ENCODE data around the gene LSM4. TPM values are rescaled to one million over a fixed set of nuclear protein-coding genes. Genes with fewer than 3 reads are reported as not detected.
A peak's percentile ranks its signal among the peaks of the same experiment; 100 is the strongest.

The LSM4 gene
- total RNA-seq, 6 donors from 2014 or later, result 39.8 to 147 (median 107) TPM

GRCh38 chr19:18340190-18340989, 17.5 kb upstream of the LSM4 start, which contains the start of gene PGPEP1:
TSS of gene PGPEP1 (plus strand) at chr19:18340598. CDS start at chr19:18340682, 84 bp downstream.
- Histone ChIP-seq H3K27ac (peak within 1 kb of the TSS; percentile 74 to 89 (median 86)), H3K9me3 (no peaks in the 10 kb centered on the region), H3K4me1 (peaks cover 11 to 17% (median 15%) of the 10 kb centered on the region in 4 donors), H3K4me3 (peak within 1 kb of the TSS; percentile 74 to 92 (median 88)), H3K36me3 (peaks cover 0 to 12% (median 5%) of the 10 kb centered on the region in 4 donors), H3K27me3 (no peaks in the 10 kb centered on the region)
- TF ChIP-seq EP300 (IDR thresholded peaks at IDR 0.05) (no peak), CTCF (IDR thresholded peaks at IDR 0.05) (peak in 1 of 6 experiments; percentile 12), POLR2AphosphoS5 (IDR thresholded peaks at IDR 0.05) (peak; percentile 64 to 75), POLR2A (IDR thresholded peaks at IDR 0.05) (peak in 3 of 4 donors; percentile 18 to 71 (median 51))
- peak; percentile 77 to 96 for ATAC-seq (ENCODE audit: low FRiP score in 2 of 2)
- 7 to 39% methylated on average over 7 to 41 of the region's 69 CpGs for WGBS, 2 donors
- peak; percentile 79 to 97 for DNase-seq

GRCh38 chr19:18339723-18340122, 16.8 kb upstream of the LSM4 start:
- peak overlapping the region in 3 of 4 donors; percentile 74 to 92 (median 83) for H3K4me3 ChIP-seq
- H3K27me3 ChIP-seq, result no peaks in the 10 kb centered on the region
- peaks cover 0 to 10% (median 2%) of the 10 kb centered on the region in 4 donors for H3K36me3 ChIP-seq
- 31 to 52% methylated on average over 6 of the region's 6 CpGs for WGBS, 2 donors
- H3K9me3 ChIP-seq, result no peaks in the 10 kb centered on the region
- peaks cover 11 to 17% (median 15%) of the 10 kb centered on the region in 4 donors for H3K4me1 ChIP-seq
- ATAC-seq (ENCODE audit: low FRiP score in 2 of 2), result no peak
- TF ChIP-seq POLR2AphosphoS5 (IDR thresholded peaks at IDR 0.05) (no peak), CTCF (IDR thresholded peaks at IDR 0.05) (peak in 1 of 6 experiments; percentile 18)
- peak overlapping the region in 1 of 4 donors; percentile 89 for H3K27ac ChIP-seq
- DNase-seq, result no peak

GRCh38 chr19:18338541-18338940, 15.7 kb upstream of the LSM4 start:
- WGBS, 2 donors, result 78 to 86% methylated on average over 9 of the region's 9 CpGs
- Histone ChIP-seq H3K9me3 (no peaks in the 10 kb centered on the region), H3K4me1 (peaks cover 11 to 17% (median 15%) of the 10 kb centered on the region in 4 donors), H3K36me3 (peaks cover 0 to 3% (median 0%) of the 10 kb centered on the region in 4 donors), H3K4me3 (no peak overlapping the region), H3K27ac (no peak overlapping the region), H3K27me3 (no peaks in the 10 kb centered on the region)
- DNase-seq, result no peak
- ATAC-seq (ENCODE audit: low FRiP score in 2 of 2), result no peak
- TF ChIP-seq POLR2A (IDR thresholded peaks at IDR 0.05) (no peak), CTCF (IDR thresholded peaks at IDR 0.05) (no peak), EP300 (IDR thresholded peaks at IDR 0.05) (no peak), POLR2AphosphoS5 (IDR thresholded peaks at IDR 0.05) (no peak)

GRCh38 chr19:18336121-18336520, 13.2 kb upstream of the LSM4 start:
- Histone ChIP-seq H3K9me3 (no peaks in the 10 kb centered on the region), H3K27me3 (no peaks in the 10 kb centered on the region), H3K36me3 (no peaks in the 10 kb centered on the region), H3K27ac (no peak overlapping the region), H3K4me1 (peaks cover 7 to 10% (median 8%) of the 10 kb centered on the region in 4 donors), H3K4me3 (no peak overlapping the region)
- TF ChIP-seq EP300 (IDR thresholded peaks at IDR 0.05) (no peak), POLR2AphosphoS5 (IDR thresholded peaks at IDR 0.05) (no peak), CTCF (IDR thresholded peaks at IDR 0.05) (no peak), POLR2A (IDR thresholded peaks at IDR 0.05) (no peak)
- no peak for ATAC-seq (ENCODE audit: low FRiP score in 2 of 2)
- no peak for DNase-seq
- WGBS, 2 donors, result 61 to 81% methylated on average over 7 of the region's 7 CpGs
